Uterus (tissue), 2 donors: ENCODE measurements around the gene MEIS3.

Experiments
- POLR2A ChIP-seq, 2 donors: fragments of 450-650 bp; IDR thresholded peaks; one replicate each; pipeline ENCODE4 v1.6.1; 2016; ENCODE audit warnings: antibody characterized with exemption in 2 of 2, mild to moderate bottlenecking in 1 of 2, moderate library complexity in 1 of 2
- TF ChIP-seq, protein P1 (sequence below), 4 experiments: fragments of 200-600 bp in 2 of 4; fragments of 450-650 bp in 2 of 4; sonication (generic) in 2 of 4; IDR thresholded peaks; one replicate each; pipeline ENCODE4 v1.5.1; 2016 to 2019; ENCODE audit warnings: antibody characterized with exemption in 4 of 4, mild to moderate bottlenecking in 2 of 4, moderate library complexity in 1 of 4

- TF ChIP-seq, protein P1, sequence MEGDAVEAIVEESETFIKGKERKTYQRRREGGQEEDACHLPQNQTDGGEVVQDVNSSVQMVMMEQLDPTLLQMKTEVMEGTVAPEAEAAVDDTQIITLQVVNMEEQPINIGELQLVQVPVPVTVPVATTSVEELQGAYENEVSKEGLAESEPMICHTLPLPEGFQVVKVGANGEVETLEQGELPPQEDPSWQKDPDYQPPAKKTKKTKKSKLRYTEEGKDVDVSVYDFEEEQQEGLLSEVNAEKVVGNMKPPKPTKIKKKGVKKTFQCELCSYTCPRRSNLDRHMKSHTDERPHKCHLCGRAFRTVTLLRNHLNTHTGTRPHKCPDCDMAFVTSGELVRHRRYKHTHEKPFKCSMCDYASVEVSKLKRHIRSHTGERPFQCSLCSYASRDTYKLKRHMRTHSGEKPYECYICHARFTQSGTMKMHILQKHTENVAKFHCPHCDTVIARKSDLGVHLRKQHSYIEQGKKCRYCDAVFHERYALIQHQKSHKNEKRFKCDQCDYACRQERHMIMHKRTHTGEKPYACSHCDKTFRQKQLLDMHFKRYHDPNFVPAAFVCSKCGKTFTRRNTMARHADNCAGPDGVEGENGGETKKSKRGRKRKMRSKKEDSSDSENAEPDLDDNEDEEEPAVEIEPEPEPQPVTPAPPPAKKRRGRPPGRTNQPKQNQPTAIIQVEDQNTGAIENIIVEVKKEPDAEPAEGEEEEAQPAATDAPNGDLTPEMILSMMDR (IDR thresholded peaks at IDR 0.05) = no peak
- no peak for TF ChIP-seq POLR2A (IDR thresholded peaks at IDR 0.05)
Observed at GRCh38 chr19:47438793-47439220, 19.5 kb upstream of the MEIS3 start.
